ENCODE data around the gene MEAK7. TPM values are rescaled to one million over a fixed set of nuclear protein-coding genes. Genes with fewer than 3 reads are reported as not detected.

The MEAK7 gene
- total RNA-seq, 1 donor from 2014 or later = 28.5 TPM

GRCh38 chr16:84544031-84544773 is 39.7 kb upstream of the MEAK7 start:
- no peak overlapping the region for H3K4me3 ChIP-seq
- intact Hi-C loops (cut with DNase I) = no loop called here

GRCh38 chr16:84543253-84543652 is 38.8 kb upstream of the MEAK7 start:
- no peaks in the 10 kb centered on the region for H3K27me3 ChIP-seq
- no peak for DNase-seq (ENCODE audit: extremely low spot score in 2 of 2)
- intact Hi-C loops (cut with DNase I) = no loop called here
- no peaks in the 10 kb centered on the region for H3K9me3 ChIP-seq
- H3K4me3 ChIP-seq = no peak overlapping the region
- H3K4me1 ChIP-seq = no peaks in the 10 kb centered on the region
- no peak for TF ChIP-seq POLR2AphosphoS5 (IDR thresholded peaks at IDR 0.05; ENCODE audit: insufficient read depth in 1 of 2, low read depth in 1 of 2)
- H3K27ac ChIP-seq = no peak overlapping the region
- H3K36me3 ChIP-seq = no peaks in the 10 kb centered on the region

More at GRCh38 chr16:84544031-84544773, 39.7 kb upstream of the MEAK7 start:
- Histone ChIP-seq H3K36me3 (no peaks in the 10 kb centered on the region), H3K27ac (no peak overlapping the region), H3K27me3 (no peaks in the 10 kb centered on the region), H3K9me3 (no peaks in the 10 kb centered on the region), H3K4me1 (no peaks in the 10 kb centered on the region)
- no peak for TF ChIP-seq POLR2AphosphoS5 (IDR thresholded peaks at IDR 0.05; ENCODE audit: insufficient read depth in 1 of 2, low read depth in 1 of 2)
- no peak for TF ChIP-seq CTCF (IDR thresholded peaks at IDR 0.05)
- no peak for TF ChIP-seq POLR2A (IDR thresholded peaks at IDR 0.05)
- no peak for DNase-seq (ENCODE audit: extremely low spot score in 2 of 2)

- Histone ChIP-seq H3K4me1 (no peaks in the 10 kb centered on the region), H3K9me3 (no peaks in the 10 kb centered on the region), H3K4me3 (no peak overlapping the region), H3K27me3 (no peaks in the 10 kb centered on the region), H3K27ac (no peak overlapping the region), H3K36me3 (no peaks in the 10 kb centered on the region)
- intact Hi-C loops (cut with DNase I) = no loop called here
- no peak for DNase-seq (ENCODE audit: extremely low spot score in 2 of 2)
- TF ChIP-seq POLR2AphosphoS5 (IDR thresholded peaks at IDR 0.05; ENCODE audit: insufficient read depth in 1 of 2, low read depth in 1 of 2) (no peak), POLR2A (IDR thresholded peaks at IDR 0.05) (no peak), CTCF (IDR thresholded peaks at IDR 0.05) (no peak)
These were observed 37.7 kb upstream of the MEAK7 start for GRCh38 chr16:84541999-84542817.

- intact Hi-C loops (cut with DNase I) = no loop called here
- no peaks in the 10 kb centered on the region for H3K36me3 ChIP-seq
These were observed 35.7 kb upstream of the MEAK7 start for GRCh38 chr16:84540194-84540593.

GRCh38 chr16:84538222-84538840 is 33.9 kb upstream of the MEAK7 start:
- no peak for DNase-seq (ENCODE audit: extremely low spot score in 2 of 2)
- intact Hi-C loops (cut with DNase I) = no loop called here
- Histone ChIP-seq H3K27ac (no peak overlapping the region), H3K9me3 (no peaks in the 10 kb centered on the region), H3K4me1 (peaks cover 8% of the 10 kb centered on the region), H3K4me3 (no peak overlapping the region), H3K36me3 (no peaks in the 10 kb centered on the region), H3K27me3 (no peaks in the 10 kb centered on the region)
- TF ChIP-seq POLR2AphosphoS5 (IDR thresholded peaks at IDR 0.05; ENCODE audit: insufficient read depth in 1 of 2, low read depth in 1 of 2) (no peak), CTCF (IDR thresholded peaks at IDR 0.05) (no peak), POLR2A (IDR thresholded peaks at IDR 0.05) (no peak)

More at GRCh38 chr16:84540194-84540593, 35.7 kb upstream of the MEAK7 start:
- no peak for TF ChIP-seq POLR2A (IDR thresholded peaks at IDR 0.05)
- DNase-seq (ENCODE audit: extremely low spot score in 2 of 2) = no peak
- Histone ChIP-seq H3K4me1 (no peaks in the 10 kb centered on the region), H3K27me3 (no peaks in the 10 kb centered on the region), H3K27ac (no peak overlapping the region), H3K4me3 (no peak overlapping the region), H3K9me3 (no peaks in the 10 kb centered on the region)
